Right lobe of liver (tissue), 6 donors: ENCODE results near the gene CCSER1. TPM values are rescaled to one million over a fixed set of nuclear protein-coding genes. Genes with fewer than 3 reads are reported as not detected.
"Not testable (repeated sequence)": the region's sequence is repeated elsewhere in the genome, so short reads cannot be mapped to it uniquely, and the experiment has no call there.

Experiments used
- ATAC-seq, 4 donors: fragments of 200-7000 bp; cut with Tn5 transposase; one replicate each; pipeline ENCODE4 v1.9.1; 2020; ENCODE audit warnings: mild to moderate bottlenecking in 4 of 4, moderate library complexity in 4 of 4
- DNase-seq, 3 donors: peaks; one replicate each; pipeline ENCODE4 v3.0.0-alpha.2; 2020
- H3K27ac ChIP-seq, 3 donors: fragments of 200-600 bp; one replicate each; pipeline ENCODE4 v1.8.0; 2022
- H3K27me3 ChIP-seq, 2 donors: fragments of 200-600 bp; one replicate each; pipeline ENCODE4 v1.8.0; 2022
- H3K36me3 ChIP-seq, 4 donors: fragments of 200-600 bp; sonication (generic) in 1 of 4; one replicate each; pipeline versions ENCODE4 v1.5.1 to v1.8.0; 2017 to 2022; ENCODE audit warnings: control low read depth in 1 of 4
- H3K4me1 ChIP-seq, 4 donors: fragments of 200-600 bp; sonication (generic) in 1 of 4; one replicate each; pipeline versions ENCODE4 v1.5.1 to v1.8.0; 2017 to 2022; ENCODE audit warnings: control low read depth in 1 of 4
- H3K4me3 ChIP-seq, 3 donors: fragments of 200-600 bp; one replicate each; pipeline ENCODE4 v1.8.0; 2022
- H3K9me3 ChIP-seq, 4 donors: fragments of 200-600 bp; sonication (generic) in 1 of 4; one replicate each; pipeline versions ENCODE4 v1.5.1 to v1.8.0; 2017 to 2022; ENCODE audit warnings: control low read depth in 1 of 4
- CTCF ChIP-seq, 4 donors: fragments of 200-600 bp in 3 of 4; fragments of 450-650 bp in 1 of 4; IDR thresholded peaks; one replicate each; pipeline versions ENCODE4 v1.5.1 to v1.8.0; 2016 to 2022; ENCODE audit warnings: antibody characterized with exemption in 4 of 4, mild to moderate bottlenecking in 2 of 4
- POLR2A ChIP-seq: fragments of 450-650 bp; IDR thresholded peaks from one replicate; pipeline ENCODE4 v1.6.1; 2017; ENCODE audit warnings: antibody characterized with exemption, mild to moderate bottlenecking
- WGBS: methylation state at CpG from one replicate; pipeline ENCODE4 v1.1.6; 2018; ENCODE audit warnings: low coverage, low lambda C conversion rate; ENCODE audit not compliant: insufficient coverage; ENCODE audit errors: missing lambda C conversion rate; 5-methylcytosine and 5-hydroxymethylcytosine counted together
- intact Hi-C, 2 donors: fragments of 100-400 bp; cut with DNase I; formaldehyde crosslinking; loops; one replicate each; pipeline versions ENCODE4 v1.11.2 to v1.14.1; 2022
- total RNA-seq, 6 experiments: library from RNA; depleted of rRNA in 2 of 6; stranded (reverse); fragments of >200 nt in 2 of 6; fragmentation: NEBNext Ultra II Directional in 3 of 6; extraction: Animal tissue kit (Norgen Biotek cat#: 25700) in 3 of 6; gene quantifications; one replicate each; pipeline versions ENCODE4 v1.1.0 to v1.2.4, GENCODE V29; 2016 to 2023
- donor health status: DM: no; HTN: yes; CAD: no.
- donor health status: DM: no; HTN: no; CAD: no.
- donor health status: DM: no; HTN: no; CAD: no.
- donor health status: DM: no; HTN: yes; CAD: no.
- donor health status: DM: no; HTN: yes; CAD: no.

The CCSER1 gene
- total RNA-seq, 6 experiments from 2014 or later = 0.15 to 1.00 (median 0.65) TPM

- no peak overlapping the region for H3K4me3 ChIP-seq
- WGBS = 28% methylated on average over 3 of the region's 3 CpGs
- H3K27ac ChIP-seq = no peak overlapping the region
- H3K9me3 ChIP-seq = no peaks in the 10 kb centered on the region
- intact Hi-C loops = no loop called here
- DNase-seq = no peak
- ATAC-seq = no peak
- H3K27me3 ChIP-seq = no peaks in the 10 kb centered on the region
- H3K36me3 ChIP-seq = no peaks in the 10 kb centered on the region
- H3K4me1 ChIP-seq = no peaks in the 10 kb centered on the region
- TF ChIP-seq CTCF (IDR thresholded peaks at IDR 0.05) (no peak), POLR2A (no peak)
Observed at GRCh38 chr4:90883519-90883918, 756.3 kb downstream of the CCSER1 start.

GRCh38 chr4:90888571-90888970 lies 761.4 kb downstream of the CCSER1 start:
- no peak for DNase-seq
- no peaks in the 10 kb centered on the region for H3K27me3 ChIP-seq
- no peak overlapping the region for H3K27ac ChIP-seq
- H3K4me3 ChIP-seq = no peak overlapping the region
- no peak for ATAC-seq
- H3K9me3 ChIP-seq = no peaks in the 10 kb centered on the region
- no peaks in the 10 kb centered on the region for H3K4me1 ChIP-seq
- no peak for TF ChIP-seq POLR2A
- no peak for TF ChIP-seq CTCF (IDR thresholded peaks at IDR 0.05)
- intact Hi-C loops = no loop called here
- 53% methylated on average over 2 of the region's 2 CpGs for WGBS
- no peaks in the 10 kb centered on the region for H3K36me3 ChIP-seq

GRCh38 chr4:90889171-90889570 lies 762.0 kb downstream of the CCSER1 start:
- H3K4me3 ChIP-seq = no peak overlapping the region
- ATAC-seq = no peak
- no peak for DNase-seq
- intact Hi-C loops = no loop called here
- H3K27ac ChIP-seq = no peak overlapping the region
- 57% methylated on average over 2 of the region's 2 CpGs for WGBS
- no peaks in the 10 kb centered on the region for H3K9me3 ChIP-seq
- TF ChIP-seq POLR2A = no peak
- no peak for TF ChIP-seq CTCF (IDR thresholded peaks at IDR 0.05)
- no peaks in the 10 kb centered on the region for H3K27me3 ChIP-seq
- H3K36me3 ChIP-seq = no peaks in the 10 kb centered on the region
- no peaks in the 10 kb centered on the region for H3K4me1 ChIP-seq

GRCh38 chr4:90903413-90903812 lies 776.2 kb downstream of the CCSER1 start:
- H3K27me3 ChIP-seq, H3K27ac ChIP-seq, H3K9me3 ChIP-seq, H3K4me1 ChIP-seq, H3K36me3 ChIP-seq, H3K4me3 ChIP-seq, intact Hi-C loops, DNase-seq, ATAC-seq: not testable (repeated sequence)
- WGBS = 41% methylated on average over 1 of the region's 1 CpG

GRCh38 chr4:90904021-90904420 lies 776.8 kb downstream of the CCSER1 start:
- WGBS = 5% methylated on average over 1 of the region's 1 CpG
- no peak overlapping the region for H3K4me3 ChIP-seq
- no peak overlapping the region for H3K27ac ChIP-seq
- no peaks in the 10 kb centered on the region for H3K36me3 ChIP-seq
- no peak for TF ChIP-seq POLR2A
- TF ChIP-seq CTCF (IDR thresholded peaks at IDR 0.05) = no peak
- no peaks in the 10 kb centered on the region for H3K9me3 ChIP-seq
- ATAC-seq (no peak), DNase-seq (no peak)
- H3K4me1 ChIP-seq = no peaks in the 10 kb centered on the region
- H3K27me3 ChIP-seq = no peaks in the 10 kb centered on the region
- intact Hi-C loops = no loop called here
